Activated CD8-positive, alpha-beta T cell treated with anti-CD3 and anti-CD28 coated beads for 36 hours (primary cell): Measurements from ENCODE around the gene NRAP. TPM values are rescaled to one million over a fixed set of nuclear protein-coding genes. Genes with fewer than 3 reads are reported as not detected.

Experiments used
- ATAC-seq: fragments of 200-7000 bp; cut with Tn5 transposase; one replicate; pipeline ENCODE4 v1.10.0; 2021; ENCODE audit warnings: mild to moderate bottlenecking, moderate library complexity
- CTCF ChIA-PET: fragments of 350-600 bp; sonication (Branson Sonifier 250); formaldehyde crosslinking; loops from one replicate; lab custom pipeline; 2021; ENCODE audit warnings: antibody characterized with exemption; lab: Charles Lee
- POLR2A ChIA-PET: fragments of 350-600 bp; sonication (Branson Sonifier 250); formaldehyde crosslinking; loops from one replicate; lab custom pipeline; 2021; ENCODE audit warnings: antibody characterized with exemption; lab: Charles Lee
- DNase-seq: peaks from one replicate; pipeline ENCODE4 v3.0.0-alpha.2; 2020
- H3K27ac Mint-ChIP-seq: one replicate; pipeline ENCODE4 v1.8.0; 2021; ENCODE audit warnings: mild to moderate bottlenecking, mixed read lengths
- H3K27me3 Mint-ChIP-seq: one replicate; pipeline ENCODE4 v1.8.0; 2021; ENCODE audit warnings: mixed read lengths
- H3K36me3 Mint-ChIP-seq: one replicate; pipeline ENCODE4 v1.8.0; 2021; ENCODE audit warnings: low read depth, mixed read lengths
- H3K4me1 Mint-ChIP-seq: one replicate; pipeline ENCODE4 v1.8.0; 2021; ENCODE audit warnings: low read depth, mixed read lengths
- H3K4me3 Mint-ChIP-seq: one replicate; pipeline ENCODE4 v1.8.0; 2021; ENCODE audit warnings: mild to moderate bottlenecking, moderate library complexity, mixed read lengths
- H3K9me3 Mint-ChIP-seq: one replicate; pipeline ENCODE4 v1.8.0; 2021; ENCODE audit warnings: mixed read lengths
- intact Hi-C: fragments of 100-400 bp; cut with micrococcal nuclease; formaldehyde crosslinking; loops from one replicate; pipeline ENCODE4 v1.10.0; 2022
- total RNA-seq, 2 experiments: library from RNA; stranded (reverse); gene quantifications; one replicate each; pipeline ENCODE4 v1.2.3, GENCODE V29; 2021
- TF ChIP-seq, protein P1 (sequence below): fragments of 200-600 bp; IDR thresholded peaks from one replicate; pipeline ENCODE4 v1.8.0; 2022; ENCODE audit warnings: antibody characterized with exemption, mild to moderate bottlenecking

NRAP gene
- total RNA-seq, 2 experiments from 2014 or later: not detected

DNA sequence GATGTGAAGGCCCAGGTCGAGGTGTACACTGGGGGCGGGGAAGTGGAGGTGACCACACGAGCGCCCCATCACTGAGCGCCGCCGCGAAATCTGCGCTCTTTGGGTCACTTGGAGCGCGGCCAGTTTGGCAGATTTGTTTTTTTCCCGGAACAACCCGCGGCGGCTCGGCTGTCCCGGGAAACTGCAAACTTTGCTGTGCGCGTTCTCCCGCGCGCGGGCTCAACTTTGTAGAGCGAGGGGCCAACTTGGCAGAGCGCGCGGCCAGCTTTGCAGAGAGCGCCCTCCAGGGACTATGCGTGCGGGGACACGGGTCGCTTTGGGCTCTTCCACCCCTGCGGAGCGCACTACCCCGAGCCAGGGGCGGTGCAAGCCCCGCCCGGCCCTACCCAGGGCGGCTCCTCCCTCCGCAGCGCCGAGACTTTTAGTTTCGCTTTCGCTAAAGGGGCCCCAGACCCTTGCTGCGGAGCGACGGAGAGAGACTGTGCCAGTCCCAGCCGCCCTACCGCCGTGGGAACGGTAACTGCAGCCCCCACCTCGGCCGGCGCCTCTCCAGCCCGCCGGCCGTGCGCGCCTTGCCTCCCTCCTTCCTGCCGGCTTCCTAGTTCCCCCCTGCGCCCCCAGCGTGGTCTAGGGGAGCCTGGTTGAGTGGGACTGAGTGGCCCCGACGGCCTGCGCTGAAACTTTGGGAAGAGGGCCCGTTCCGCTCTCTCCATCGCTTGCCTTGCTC is 15.8 kb upstream of the NRAP start, which contains the start of gene CASP7:
TSS of gene CASP7 (plus strand) at position 450 of the 727 bp plus-strand sequence. CDS start 17,582 bp downstream, outside the sequence.
- ChIA-PET CTCF (interaction anchor here (0.5 to 1.6 kb wide), 11 partner anchors 10 to 494 kb away, joined by 3 to 6 read pairs (median 3); partner anchors contain the start of gene CCDC186), POLR2A (interaction anchor here (1.0 to 1.1 kb wide), 4 partner anchors 18 to 496 kb away, joined by 3 to 4 read pairs (median 3); no protein-coding TSS in a partner anchor)
- TF ChIP-seq, protein P1, sequence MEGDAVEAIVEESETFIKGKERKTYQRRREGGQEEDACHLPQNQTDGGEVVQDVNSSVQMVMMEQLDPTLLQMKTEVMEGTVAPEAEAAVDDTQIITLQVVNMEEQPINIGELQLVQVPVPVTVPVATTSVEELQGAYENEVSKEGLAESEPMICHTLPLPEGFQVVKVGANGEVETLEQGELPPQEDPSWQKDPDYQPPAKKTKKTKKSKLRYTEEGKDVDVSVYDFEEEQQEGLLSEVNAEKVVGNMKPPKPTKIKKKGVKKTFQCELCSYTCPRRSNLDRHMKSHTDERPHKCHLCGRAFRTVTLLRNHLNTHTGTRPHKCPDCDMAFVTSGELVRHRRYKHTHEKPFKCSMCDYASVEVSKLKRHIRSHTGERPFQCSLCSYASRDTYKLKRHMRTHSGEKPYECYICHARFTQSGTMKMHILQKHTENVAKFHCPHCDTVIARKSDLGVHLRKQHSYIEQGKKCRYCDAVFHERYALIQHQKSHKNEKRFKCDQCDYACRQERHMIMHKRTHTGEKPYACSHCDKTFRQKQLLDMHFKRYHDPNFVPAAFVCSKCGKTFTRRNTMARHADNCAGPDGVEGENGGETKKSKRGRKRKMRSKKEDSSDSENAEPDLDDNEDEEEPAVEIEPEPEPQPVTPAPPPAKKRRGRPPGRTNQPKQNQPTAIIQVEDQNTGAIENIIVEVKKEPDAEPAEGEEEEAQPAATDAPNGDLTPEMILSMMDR: no peak
- DNase-seq: peak; percentile 90
- H3K27me3 Mint-ChIP-seq: no peaks in the 10 kb centered on the region
- intact Hi-C loops: loop anchor here (10.0 kb wide), 1 partner anchor 175 kb away; the partner anchor contains the start of genes DCLRE1A and NHLRC2
- peak within 1 kb of the TSS; percentile 92 for H3K27ac Mint-ChIP-seq
- peaks cover 23% of the 10 kb centered on the region for H3K36me3 Mint-ChIP-seq
- peak within 1 kb of the TSS; percentile 91 for H3K4me3 Mint-ChIP-seq
- peaks cover 13% of the 10 kb centered on the region for H3K9me3 Mint-ChIP-seq
- peaks cover 39% of the 10 kb centered on the region for H3K4me1 Mint-ChIP-seq
- ATAC-seq: peak; percentile 83

DNA sequence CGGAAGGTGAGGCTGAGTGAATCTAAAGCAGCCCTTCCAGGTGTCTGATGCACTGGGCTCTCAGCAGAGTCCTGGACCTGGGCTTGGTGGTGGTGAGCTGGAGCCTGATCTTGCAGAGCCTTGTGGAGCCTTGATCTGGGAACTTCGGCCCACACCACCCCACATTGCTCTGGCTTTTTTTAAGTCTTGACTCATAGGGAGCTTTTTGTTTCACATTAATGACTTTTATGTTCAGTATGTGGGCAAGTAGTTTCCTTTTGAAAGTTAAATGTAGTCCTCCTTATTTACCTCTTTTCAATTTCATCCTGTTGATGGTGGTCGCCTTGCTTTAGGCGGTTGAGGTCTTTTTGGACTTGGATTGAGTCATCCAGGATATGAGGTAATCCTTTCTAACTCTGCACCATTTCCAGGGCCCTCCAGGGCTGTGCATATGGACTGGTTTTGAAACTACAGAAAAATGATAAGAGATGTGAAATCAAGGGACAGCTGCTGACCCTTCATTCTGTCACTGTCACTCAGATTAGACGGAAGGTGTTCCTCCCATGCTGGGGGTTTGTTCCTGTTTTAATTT is 2.9 kb upstream of the NRAP start:
- peak; percentile 71 for DNase-seq
- Mint-ChIP-seq H3K27me3 (peaks cover 18% of the 10 kb centered on the region), H3K9me3 (peaks cover 13% of the 10 kb centered on the region), H3K27ac (peak overlapping the region; percentile 76), H3K4me3 (no peak overlapping the region), H3K36me3 (peaks cover 3% of the 10 kb centered on the region), H3K4me1 (peaks cover 14% of the 10 kb centered on the region)
- intact Hi-C loops: no loop called here
- TF ChIP-seq, protein P1: no peak
- ATAC-seq: peak; percentile 96
- CTCF ChIA-PET: interaction anchor here (1.1 to 1.5 kb wide), 2 partner anchors 13 to 55 kb away, joined by 3 to 4 read pairs; partner anchors contain the start of gene CASP7
- POLR2A ChIA-PET: no interaction called here

GRCh38 chr10:113665806-113666354 is 2.0 kb upstream of the NRAP start:
- H3K9me3 Mint-ChIP-seq: peaks cover 8% of the 10 kb centered on the region
- no peak overlapping the region for H3K4me3 Mint-ChIP-seq
- POLR2A ChIA-PET: no interaction called here
- H3K36me3 Mint-ChIP-seq: peaks cover 3% of the 10 kb centered on the region
- intact Hi-C loops: no loop called here
- DNase-seq: no peak
- ATAC-seq: no peak
- CTCF ChIA-PET: interaction anchor here (0.9 kb wide), 1 partner anchor 13 kb away, joined by 4 read pairs; no protein-coding TSS in a partner anchor
- peak overlapping the region; percentile 6 for H3K27ac Mint-ChIP-seq
- H3K27me3 Mint-ChIP-seq: peaks cover 17% of the 10 kb centered on the region
- TF ChIP-seq, protein P1: no peak
- H3K4me1 Mint-ChIP-seq: peaks cover 14% of the 10 kb centered on the region

DNA sequence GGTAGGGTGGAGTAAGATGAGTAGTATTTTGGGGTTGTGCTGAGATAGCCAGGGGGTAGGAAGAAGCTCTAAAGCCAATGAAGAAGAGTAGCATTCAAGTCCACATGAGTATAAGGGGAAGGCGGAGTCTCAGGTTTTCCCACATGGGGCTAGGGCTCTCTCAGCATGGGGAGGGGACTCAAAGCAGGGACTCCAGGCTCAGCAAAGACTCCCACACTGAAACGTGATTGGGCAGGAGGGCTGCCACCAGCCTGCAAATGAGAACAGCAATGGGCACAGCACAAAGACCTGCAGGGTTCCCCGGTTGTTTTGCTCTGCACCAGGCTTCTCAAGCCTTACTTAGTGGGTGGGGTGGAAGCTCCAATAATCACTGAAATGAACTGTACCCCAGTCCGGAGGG is 1.5 kb upstream of the NRAP start:
- ChIA-PET POLR2A (no interaction called here), CTCF (interaction anchor here (0.9 kb wide), 1 partner anchor 14 kb away, joined by 4 read pairs; no protein-coding TSS in a partner anchor)
- peaks cover 14% of the 10 kb centered on the region for H3K4me1 Mint-ChIP-seq
- H3K36me3 Mint-ChIP-seq: peaks cover 3% of the 10 kb centered on the region
- no peak for ATAC-seq
- peaks cover 3% of the 10 kb centered on the region for H3K9me3 Mint-ChIP-seq
- TF ChIP-seq, protein P1: no peak
- peaks cover 15% of the 10 kb centered on the region for H3K27me3 Mint-ChIP-seq
- no peak for DNase-seq
- H3K4me3 Mint-ChIP-seq: no peak overlapping the region
- intact Hi-C loops: no loop called here
- H3K27ac Mint-ChIP-seq: no peak overlapping the region
